Jurkat, Clone E6-1 (cell line): ENCODE data around the gene TBC1D19.
A peak's percentile ranks its signal among the peaks of the same experiment; 100 is the strongest.
"Not testable (repeated sequence)": the region's sequence is repeated elsewhere in the genome, so short reads cannot be mapped to it uniquely, and the experiment has no call there.

Experiments used
- DNase-seq: peaks from one replicate; pipeline ENCODE4 v3.0.0-alpha.2; 2011; ENCODE audit warnings: low read depth, low spot score
- H3K4me3 ChIP-seq: 2 replicates; pipeline ENCODE4 v1.5.1; 2011; ENCODE audit warnings: mild to moderate bottlenecking, low read length, control low read depth, moderate library complexity

Gene TBC1D19

DNA sequence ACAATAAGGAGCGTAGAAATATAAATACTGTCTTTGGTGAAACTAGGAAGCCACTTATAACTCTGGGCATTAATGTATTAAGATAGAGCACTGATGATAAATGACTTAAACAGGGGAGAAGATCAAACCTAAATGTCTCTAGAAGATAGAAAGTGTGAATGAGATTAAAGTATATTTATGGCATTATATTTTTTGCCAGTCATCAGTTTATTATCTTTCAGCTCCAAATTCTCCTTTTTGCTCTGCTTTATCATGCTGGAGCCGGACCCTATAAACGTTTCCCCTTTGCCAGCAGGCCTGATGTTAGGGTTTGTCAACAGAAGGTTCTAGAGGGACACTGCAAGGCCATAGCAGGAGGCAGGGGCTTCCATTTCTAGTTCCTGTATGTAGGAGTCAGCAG is 76.4 kb downstream of the TBC1D19 start:
- DNase-seq = no peak
- no peak overlapping the region for H3K4me3 ChIP-seq

DNA sequence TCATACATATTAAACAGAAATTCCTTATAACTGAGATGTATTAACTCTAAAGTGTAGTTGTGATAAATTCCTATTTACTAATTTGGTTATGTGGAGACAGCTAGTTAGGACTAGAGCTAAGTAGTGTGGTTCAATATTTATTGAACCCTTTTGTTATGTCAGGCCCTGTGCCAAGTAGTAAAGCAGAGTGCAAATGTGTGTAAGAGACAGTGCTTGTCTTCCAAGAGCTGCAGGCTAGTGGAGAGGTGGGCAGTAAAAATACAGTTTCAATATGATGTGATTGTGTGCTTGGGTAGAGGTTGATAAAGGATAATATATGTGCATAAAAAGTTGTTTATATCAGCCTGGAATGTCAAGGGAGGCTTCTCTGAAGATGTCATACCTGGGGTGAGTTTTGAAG is 80.0 kb downstream of the TBC1D19 start:
- H3K4me3 ChIP-seq = no peak overlapping the region
- DNase-seq = no peak

- no peak for DNase-seq
- H3K4me3 ChIP-seq = no peak overlapping the region
These were observed 87.1 kb downstream of the TBC1D19 start for GRCh38 chr4:26670903-26671537.

- H3K4me3 ChIP-seq, DNase-seq: not testable (repeated sequence)
These were observed 95.3 kb downstream of the TBC1D19 start for GRCh38 chr4:26679040-26679695.

GRCh38 chr4:26682436-26682835 is 98.6 kb downstream of the TBC1D19 start:
- H3K4me3 ChIP-seq = no peak overlapping the region
- no peak for DNase-seq

GRCh38 chr4:26685250-26685649 is 101.4 kb downstream of the TBC1D19 start:
- H3K4me3 ChIP-seq = no peak overlapping the region
- DNase-seq = no peak

DNA sequence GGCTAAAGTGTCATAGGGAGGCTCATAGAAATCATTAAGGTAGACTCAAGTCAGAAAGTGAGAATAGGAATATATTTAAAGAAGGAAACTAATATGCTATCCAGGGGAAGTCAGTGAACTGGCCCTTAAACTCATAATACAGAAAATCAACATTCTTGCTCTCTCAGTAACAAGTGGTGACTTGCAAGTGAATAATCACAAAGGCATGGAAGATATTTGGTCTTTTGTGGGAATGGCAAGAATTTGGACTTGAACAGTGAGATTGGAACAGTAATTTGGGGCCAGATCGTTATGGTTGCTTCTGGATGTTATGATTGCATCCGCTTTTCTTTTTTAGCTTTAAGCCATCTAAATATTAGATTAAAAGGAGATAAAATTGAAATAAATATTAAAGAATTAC is 103.8 kb downstream of the TBC1D19 start:
- no peak for DNase-seq
- H3K4me3 ChIP-seq = no peak overlapping the region

- no peak overlapping the region for H3K4me3 ChIP-seq
- DNase-seq = no peak
These were observed 106.6 kb downstream of the TBC1D19 start for GRCh38 chr4:26690506-26690905.

GRCh38 chr4:26692014-26692726 is 108.3 kb downstream of the TBC1D19 start:
- no peak for DNase-seq
- no peak overlapping the region for H3K4me3 ChIP-seq

- DNase-seq, H3K4me3 ChIP-seq: not testable (repeated sequence)
These were observed 110.2 kb downstream of the TBC1D19 start for GRCh38 chr4:26694131-26694530.

- no peak overlapping the region for H3K4me3 ChIP-seq
- DNase-seq = no peak
These were observed 116.2 kb downstream of the TBC1D19 start for GRCh38 chr4:26700110-26700509.

DNA sequence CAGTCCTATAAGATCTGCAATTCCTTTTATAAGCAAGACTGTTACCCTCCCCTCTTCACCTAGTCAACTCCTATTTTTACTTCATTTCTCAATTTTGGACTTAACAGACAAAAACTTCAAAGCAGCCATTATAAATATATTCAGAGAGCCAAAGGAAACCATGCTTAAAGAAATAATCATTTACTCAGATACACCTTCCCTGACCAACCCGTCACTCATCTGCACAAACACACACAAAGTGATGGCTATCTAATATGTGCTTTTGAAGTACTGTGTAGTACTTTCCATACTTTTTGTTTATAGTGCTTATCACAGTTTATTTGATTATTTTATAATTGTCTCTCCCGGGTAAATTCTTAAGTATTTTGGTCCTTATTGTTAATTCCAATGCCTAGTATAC is 117.2 kb downstream of the TBC1D19 start:
- DNase-seq = no peak
- H3K4me3 ChIP-seq = no peak overlapping the region

DNA sequence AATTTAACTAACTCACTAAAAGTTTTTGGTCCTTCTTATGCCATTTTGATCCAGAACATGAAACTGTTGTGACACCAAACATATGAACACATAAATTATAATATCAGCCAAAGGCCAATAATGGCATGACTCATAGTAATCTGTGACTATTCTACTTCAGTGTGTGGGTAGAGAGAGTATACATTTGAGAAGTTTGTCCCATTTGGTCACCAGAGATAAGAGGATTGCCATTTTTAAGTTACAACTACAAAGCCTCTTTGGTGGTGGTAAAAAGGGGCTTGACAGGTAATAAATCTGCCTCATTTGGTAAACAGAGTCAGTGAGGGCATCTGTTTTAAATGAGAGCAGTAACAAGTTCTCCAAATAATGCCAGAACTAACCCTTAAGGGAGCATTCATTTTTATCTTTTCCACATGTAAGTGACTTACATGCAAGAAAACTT is 117.9 kb downstream of the TBC1D19 start:
- no peak for DNase-seq
- no peak overlapping the region for H3K4me3 ChIP-seq

DNA sequence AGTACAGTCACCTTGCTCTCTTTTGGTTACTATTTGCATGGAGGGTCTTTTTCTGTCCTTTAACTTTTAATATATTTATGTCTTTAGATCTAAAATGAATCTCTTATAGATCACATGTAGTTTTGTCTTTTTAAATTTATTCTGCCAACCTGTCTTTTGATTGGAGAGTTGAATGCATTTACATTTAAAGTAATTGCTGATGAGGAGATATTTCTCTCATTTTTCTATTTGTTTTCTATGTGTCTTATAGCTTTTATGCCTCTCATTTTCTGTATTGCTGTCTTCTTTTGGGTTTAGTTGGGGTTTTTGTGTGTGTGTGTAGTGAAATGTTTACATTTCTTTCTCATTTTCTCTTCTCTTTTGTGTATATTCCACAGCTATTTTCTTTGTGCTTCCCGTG is 123.5 kb downstream of the TBC1D19 start:
- H3K4me3 ChIP-seq = no peak overlapping the region
- DNase-seq = no peak

- no peak for DNase-seq
- no peak overlapping the region for H3K4me3 ChIP-seq
These were observed 125.4 kb downstream of the TBC1D19 start for GRCh38 chr4:26709246-26709645.

- H3K4me3 ChIP-seq = no peak overlapping the region
- no peak for DNase-seq
These were observed 129.8 kb downstream of the TBC1D19 start for GRCh38 chr4:26713563-26714151.

- no peak overlapping the region for H3K4me3 ChIP-seq
- DNase-seq = no peak
These were observed 131.9 kb downstream of the TBC1D19 start for GRCh38 chr4:26715636-26716242.

DNA sequence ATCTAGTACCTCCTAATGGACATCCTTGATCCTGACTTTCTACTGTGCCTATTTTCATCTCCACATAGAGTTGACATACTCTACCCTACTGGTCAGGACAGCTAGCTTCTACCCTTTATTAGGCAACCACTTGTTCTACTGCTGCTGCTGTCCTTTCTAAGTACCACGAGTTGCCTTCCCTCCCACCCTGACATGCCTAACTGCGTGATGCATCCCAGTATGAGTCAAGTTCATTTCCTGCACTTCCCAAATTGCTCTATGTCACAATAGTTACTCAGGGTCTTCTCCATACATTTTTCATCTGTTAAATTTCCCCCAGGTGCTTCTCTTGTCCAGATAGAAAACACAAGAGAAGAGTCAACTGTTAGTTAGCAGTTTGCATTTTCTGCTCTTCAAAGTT is 133.4 kb downstream of the TBC1D19 start:
- no peak overlapping the region for H3K4me3 ChIP-seq
- no peak for DNase-seq

- no peak overlapping the region for H3K4me3 ChIP-seq
- DNase-seq = peak; percentile 17
These were observed 136.2 kb downstream of the TBC1D19 start for GRCh38 chr4:26719954-26720552.
